Duodenal mucosa (tissue), 2 donors: ENCODE measurements around the gene NKD1.
A peak's percentile ranks its signal among the peaks of the same experiment; 100 is the strongest.

Source experiments
- H3K27ac ChIP-seq: one replicate; pipeline ENCODE4 v1.7.0; 2013; ENCODE audit warnings: low read depth, low read length
- H3K27me3 ChIP-seq, 2 donors: one replicate each; pipeline ENCODE4 v1.7.0; 2013; ENCODE audit warnings: low read length in 2 of 2, control low read depth in 1 of 2; ENCODE audit not compliant: insufficient read depth in 2 of 2, control insufficient read depth in 1 of 2
- H3K36me3 ChIP-seq, 2 donors: one replicate each; pipeline ENCODE4 v1.7.0; 2013; ENCODE audit warnings: low read length in 2 of 2, control low read depth in 1 of 2; ENCODE audit not compliant: insufficient read depth in 2 of 2, control insufficient read depth in 1 of 2
- H3K4me1 ChIP-seq, 2 donors: one replicate each; pipeline ENCODE4 v1.7.0; 2013; ENCODE audit warnings: low read length in 2 of 2, control low read depth in 1 of 2; ENCODE audit not compliant: insufficient read depth in 2 of 2, control insufficient read depth in 1 of 2
- H3K4me3 ChIP-seq, 2 donors: one replicate each; pipeline ENCODE4 v1.7.0; 2013; ENCODE audit warnings: low read length in 2 of 2, low read depth in 1 of 2
- H3K9ac ChIP-seq, 2 donors: one replicate each; pipeline ENCODE4 v1.7.0; 2013; ENCODE audit warnings: low read length in 2 of 2, low read depth in 1 of 2
- H3K9me3 ChIP-seq, 2 donors: one replicate each; pipeline ENCODE4 v1.7.0; 2013; ENCODE audit warnings: low read length in 2 of 2, control low read depth in 1 of 2; ENCODE audit not compliant: control insufficient read depth in 1 of 2

Gene NKD1

GRCh38 chr16:50680556-50680893 lies 132.3 kb downstream of the NKD1 start:
- Histone ChIP-seq H3K36me3 (peaks cover 0 to 5% of the 10 kb centered on the region in 2 donors), H3K4me3 (peak overlapping the region; percentile 64 to 67), H3K27me3 (no peaks in the 10 kb centered on the region), H3K27ac (no peak overlapping the region), H3K9me3 (no peaks in the 10 kb centered on the region), H3K4me1 (peaks cover 23 to 28% of the 10 kb centered on the region in 2 donors), H3K9ac (peak overlapping the region; percentile 52 to 53)

- Histone ChIP-seq H3K27me3 (no peaks in the 10 kb centered on the region), H3K27ac (peak within 1 kb of the TSS; percentile 48), H3K4me3 (peak within 1 kb of the TSS; percentile 64 to 67), H3K4me1 (peaks cover 23 to 33% of the 10 kb centered on the region in 2 donors), H3K9me3 (no peaks in the 10 kb centered on the region), H3K36me3 (peaks cover 0 to 5% of the 10 kb centered on the region in 2 donors), H3K9ac (peak within 1 kb of the TSS; percentile 52 to 53)
These were observed 133.1 kb downstream of the NKD1 start, which contains the start of gene SNX20 for GRCh38 chr16:50681021-50681885. SNX20 (minus strand) TSS chr16:50681312; CDS start chr16:50677526, 3,786 bp downstream.

DNA sequence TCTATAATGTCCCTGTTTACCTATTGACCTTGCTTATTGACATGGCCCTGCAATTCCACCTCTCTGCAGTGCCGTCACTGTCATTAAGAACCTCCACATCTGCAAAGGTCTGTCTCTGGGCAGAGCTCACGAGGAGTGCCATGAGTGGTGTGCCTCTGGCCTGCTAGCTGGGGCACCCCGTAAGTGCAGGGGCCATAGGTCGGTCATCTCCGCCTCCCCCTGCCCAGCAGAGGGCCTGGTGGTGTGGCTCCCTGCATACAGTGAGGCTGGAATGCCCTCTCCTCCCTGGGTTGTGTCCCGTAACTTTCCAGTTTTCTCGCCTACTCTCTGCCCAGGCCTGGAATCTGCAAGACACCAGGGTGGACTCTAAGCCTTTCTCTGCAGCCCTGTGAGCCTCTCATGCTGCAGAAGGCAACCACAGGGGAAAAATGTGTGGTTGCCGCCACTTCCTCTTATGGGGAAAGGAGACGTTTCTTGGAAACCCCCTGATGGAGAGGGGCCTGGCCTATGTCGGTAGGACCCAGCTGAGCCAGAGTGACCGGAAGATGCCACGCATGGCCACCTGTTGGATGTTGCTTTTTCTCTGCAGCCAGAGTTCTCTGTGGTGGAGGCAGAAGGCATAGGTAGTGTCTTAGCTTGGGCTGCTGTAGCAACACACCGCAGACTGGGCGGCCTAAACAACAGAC lies 135.6 kb downstream of the NKD1 start:
- Histone ChIP-seq H3K27me3 (no peaks in the 10 kb centered on the region), H3K36me3 (no peaks in the 10 kb centered on the region), H3K9ac (no peak overlapping the region), H3K4me3 (no peak overlapping the region), H3K4me1 (peaks cover 28 to 33% of the 10 kb centered on the region in 2 donors), H3K27ac (peak overlapping the region; percentile 0), H3K9me3 (no peaks in the 10 kb centered on the region)

- H3K27me3 ChIP-seq = no peaks in the 10 kb centered on the region
- no peaks in the 10 kb centered on the region for H3K9me3 ChIP-seq
- H3K36me3 ChIP-seq = no peaks in the 10 kb centered on the region
- peaks cover 28 to 30% of the 10 kb centered on the region in 2 donors for H3K4me1 ChIP-seq
- no peak overlapping the region for H3K4me3 ChIP-seq
- H3K27ac ChIP-seq = peak overlapping the region; percentile 5
- H3K9ac ChIP-seq = no peak overlapping the region
These were observed 136.7 kb downstream of the NKD1 start for GRCh38 chr16:50684823-50685461.

- no peaks in the 10 kb centered on the region for H3K9me3 ChIP-seq
- peak overlapping the region; percentile 5 for H3K27ac ChIP-seq
These were observed 137.4 kb downstream of the NKD1 start for GRCh38 chr16:50685462-50686063.

DNA sequence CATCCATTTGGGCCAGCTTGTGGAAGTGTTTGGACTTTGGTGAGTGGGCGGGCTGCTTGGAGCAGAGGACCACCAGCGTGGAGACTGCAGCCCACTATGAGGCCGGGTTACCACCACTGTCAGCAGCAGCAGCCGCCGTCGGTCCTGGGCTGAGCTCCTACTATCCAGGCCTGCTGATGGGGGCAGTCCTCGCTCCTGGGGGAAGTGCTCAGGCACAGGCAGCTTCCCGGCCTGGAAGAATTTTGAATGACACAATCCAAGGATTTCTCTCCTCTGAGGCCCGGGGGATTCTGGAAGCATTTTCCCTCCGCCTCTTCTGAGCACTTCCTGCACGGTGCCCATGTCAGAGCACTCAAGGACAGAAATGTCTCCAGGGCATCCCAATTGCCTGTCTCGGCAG lies 139.9 kb downstream of the NKD1 start:
- Histone ChIP-seq H3K4me3 (no peak overlapping the region), H3K9me3 (no peaks in the 10 kb centered on the region), H3K36me3 (no peaks in the 10 kb centered on the region), H3K27me3 (no peaks in the 10 kb centered on the region), H3K27ac (no peak overlapping the region), H3K4me1 (peaks cover 27 to 28% of the 10 kb centered on the region in 2 donors), H3K9ac (no peak overlapping the region)

More at GRCh38 chr16:50685462-50686063, 137.4 kb downstream of the NKD1 start:
- Histone ChIP-seq H3K4me3 (no peak overlapping the region), H3K4me1 (peaks cover 28 to 30% of the 10 kb centered on the region in 2 donors), H3K9ac (no peak overlapping the region), H3K36me3 (no peaks in the 10 kb centered on the region), H3K27me3 (no peaks in the 10 kb centered on the region)

DNA sequence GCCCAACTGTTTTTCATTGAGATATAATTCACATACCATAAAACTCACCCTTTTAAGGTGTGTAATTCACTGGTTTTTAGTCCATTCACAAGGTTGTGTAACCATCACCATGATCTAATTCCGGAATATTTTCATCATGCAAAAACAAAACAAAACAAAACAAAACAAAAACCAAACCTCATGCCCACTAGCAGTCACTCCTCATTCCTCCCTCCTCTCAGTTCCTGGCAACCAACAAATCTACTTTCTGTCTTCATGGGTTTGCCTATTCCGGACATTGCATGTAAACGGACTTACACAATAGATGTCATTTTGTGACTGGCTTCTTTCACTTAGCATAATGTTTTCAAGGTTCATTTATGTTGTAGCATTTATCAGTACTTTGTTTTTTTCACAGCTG lies 140.7 kb downstream of the NKD1 start:
- Histone ChIP-seq H3K27me3 (peaks cover 0 to 2% of the 10 kb centered on the region in 2 donors), H3K27ac (no peak overlapping the region), H3K9me3 (no peaks in the 10 kb centered on the region), H3K4me1 (peaks cover 23 to 26% of the 10 kb centered on the region in 2 donors), H3K4me3 (no peak overlapping the region), H3K36me3 (no peaks in the 10 kb centered on the region), H3K9ac (no peak overlapping the region)

DNA sequence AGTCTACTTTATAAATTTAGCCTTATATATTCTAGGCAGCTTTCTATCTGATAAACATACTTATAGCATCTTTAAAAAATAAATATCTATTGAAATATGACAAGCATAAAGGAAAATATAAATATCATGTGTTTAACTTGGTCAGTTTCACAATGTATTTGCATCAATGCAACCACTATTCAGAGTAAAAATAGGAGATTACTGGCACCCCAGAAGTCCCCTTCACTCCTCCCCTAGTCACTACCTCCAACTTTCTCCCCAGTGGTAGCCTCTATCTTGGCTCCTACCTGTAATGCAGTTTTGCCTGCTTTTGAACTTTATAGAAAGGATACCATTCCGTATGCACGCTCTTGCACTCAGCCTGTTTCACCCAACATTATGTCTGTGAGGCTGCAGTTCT lies 142.0 kb downstream of the NKD1 start:
- no peak overlapping the region for H3K4me3 ChIP-seq
- peaks cover 18% of the 10 kb centered on the region in 2 donors for H3K4me1 ChIP-seq
- H3K9me3 ChIP-seq = no peaks in the 10 kb centered on the region
- peaks cover 0 to 6% of the 10 kb centered on the region in 2 donors for H3K27me3 ChIP-seq
- no peak overlapping the region for H3K27ac ChIP-seq
- H3K36me3 ChIP-seq = no peaks in the 10 kb centered on the region
- no peak overlapping the region for H3K9ac ChIP-seq

DNA sequence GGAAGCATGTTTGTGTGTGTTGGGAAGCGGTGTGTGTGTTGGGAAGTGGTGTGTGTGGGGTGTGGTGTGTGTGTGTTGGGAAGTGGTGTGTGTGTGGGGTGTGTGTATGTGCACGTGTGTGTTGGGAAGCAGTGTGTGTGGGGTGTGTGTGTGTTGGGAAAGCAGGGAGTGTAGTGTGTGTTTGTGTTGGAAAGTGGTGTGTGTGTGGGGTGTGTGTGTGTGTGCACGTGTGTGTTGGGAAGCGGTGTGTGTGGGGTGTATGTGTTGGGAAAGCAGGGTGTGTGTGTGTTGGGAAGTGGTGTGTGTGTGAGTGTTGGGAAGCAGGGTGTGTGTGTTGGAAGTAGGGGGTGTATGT lies 144.4 kb downstream of the NKD1 start:
- Histone ChIP-seq H3K9me3 (no peaks in the 10 kb centered on the region), H3K36me3 (no peaks in the 10 kb centered on the region), H3K27ac (no peak overlapping the region), H3K27me3 (peaks cover 0 to 6% of the 10 kb centered on the region in 2 donors), H3K4me3 (no peak overlapping the region), H3K9ac (peak overlapping the region in 1 of 2 donors; percentile 6), H3K4me1 (peaks cover 30 to 36% of the 10 kb centered on the region in 2 donors)
